Parathyroid adenoma (tissue), 2 donors: ENCODE data around the gene CPNE1.

Experiments used
- H2AFZ ChIP-seq: fragments of 300-600 bp; sonication (generic); one replicate; pipeline ENCODE4 v1.7.0; 2017; ENCODE audit warnings: antibody characterized with exemption, mild to moderate bottlenecking
- H3K27ac ChIP-seq: fragments of 300-600 bp; sonication (generic); one replicate; pipeline ENCODE4 v1.7.0; 2017
- H3K27me3 ChIP-seq: fragments of 300-600 bp; sonication (generic); one replicate; pipeline ENCODE4 v1.7.0; 2017; ENCODE audit warnings: low read length; ENCODE audit not compliant: control insufficient read depth, insufficient read depth
- H3K36me3 ChIP-seq: fragments of 300-600 bp; sonication (generic); one replicate; pipeline ENCODE4 v1.7.0; 2017; ENCODE audit warnings: low read length; ENCODE audit not compliant: control insufficient read depth, insufficient read depth
- H3K4me1 ChIP-seq: fragments of 300-600 bp; sonication (generic); one replicate; pipeline ENCODE4 v1.7.0; 2017; ENCODE audit warnings: control low read depth
- H3K4me2 ChIP-seq: fragments of 300-600 bp; sonication (generic); one replicate; pipeline ENCODE4 v1.7.0; 2017; ENCODE audit warnings: low read length
- H3K4me3 ChIP-seq: fragments of 300-600 bp; sonication (generic); one replicate; pipeline ENCODE4 v1.7.0; 2017; ENCODE audit warnings: low read depth, low read length
- H3K79me2 ChIP-seq: fragments of 300-600 bp; sonication (generic); one replicate; pipeline ENCODE4 v1.7.0; 2017; ENCODE audit warnings: control low read depth
- H3K9ac ChIP-seq: fragments of 300-600 bp; sonication (generic); one replicate; pipeline ENCODE4 v1.7.0; 2017; ENCODE audit warnings: mild to moderate bottlenecking
- H3K9me3 ChIP-seq: fragments of 300-600 bp; sonication (generic); one replicate; pipeline ENCODE4 v1.7.0; 2017; ENCODE audit warnings: low read length; ENCODE audit not compliant: control insufficient read depth
- CTCF ChIP-seq: fragments of 300-600 bp; sonication (generic); IDR thresholded peaks from one replicate; pipeline ENCODE4 v1.7.0; 2017; ENCODE audit warnings: antibody characterized with exemption, mild to moderate bottlenecking
- donor health status: primary hyperparathyroidism.

CPNE1 gene

GRCh38 chr20:35600176-35600992 is 64.3 kb downstream of the CPNE1 start:
- Histone ChIP-seq H3K4me2 (peak overlapping the region; percentile 62), H3K27me3 (no peaks in the 10 kb centered on the region), H3K4me1 (no peaks in the 10 kb centered on the region), H3K4me3 (peak overlapping the region; percentile 27), H3K79me2 (no peaks in the 10 kb centered on the region), H2AFZ (peak overlapping the region; percentile 88), H3K27ac (no peak overlapping the region), H3K36me3 (no peaks in the 10 kb centered on the region), H3K9me3 (no peaks in the 10 kb centered on the region), H3K9ac (no peak overlapping the region)
- TF ChIP-seq CTCF, result no peak

- Histone ChIP-seq H3K4me3 (no peak overlapping the region), H3K27me3 (no peaks in the 10 kb centered on the region), H3K4me2 (no peak overlapping the region), H3K79me2 (no peaks in the 10 kb centered on the region), H3K36me3 (no peaks in the 10 kb centered on the region), H3K4me1 (no peaks in the 10 kb centered on the region), H3K9ac (no peak overlapping the region), H3K27ac (no peak overlapping the region), H2AFZ (no peak overlapping the region), H3K9me3 (no peaks in the 10 kb centered on the region)
- no peak for TF ChIP-seq CTCF
Observed at GRCh38 chr20:35599776-35600120, 65.0 kb downstream of the CPNE1 start.

- TF ChIP-seq CTCF, result no peak
- H3K36me3 ChIP-seq, result no peaks in the 10 kb centered on the region
- H3K9ac ChIP-seq, result no peak overlapping the region
- no peaks in the 10 kb centered on the region for H3K79me2 ChIP-seq
- no peak overlapping the region for H3K4me3 ChIP-seq
- no peaks in the 10 kb centered on the region for H3K27me3 ChIP-seq
- H2AFZ ChIP-seq, result no peak overlapping the region
- H3K4me2 ChIP-seq, result no peak overlapping the region
- H3K27ac ChIP-seq, result no peak overlapping the region
- H3K4me1 ChIP-seq, result no peaks in the 10 kb centered on the region
- H3K9me3 ChIP-seq, result no peaks in the 10 kb centered on the region
Observed at GRCh38 chr20:35598899-35599775, 65.6 kb downstream of the CPNE1 start.

GRCh38 chr20:35598476-35598875 is 66.2 kb downstream of the CPNE1 start:
- no peak for TF ChIP-seq CTCF
- no peaks in the 10 kb centered on the region for H3K9me3 ChIP-seq
- H3K4me3 ChIP-seq, result no peak overlapping the region
- no peak overlapping the region for H3K27ac ChIP-seq
- no peak overlapping the region for H2AFZ ChIP-seq
- H3K79me2 ChIP-seq, result no peaks in the 10 kb centered on the region
- no peaks in the 10 kb centered on the region for H3K36me3 ChIP-seq
- H3K4me1 ChIP-seq, result no peaks in the 10 kb centered on the region
- H3K4me2 ChIP-seq, result no peak overlapping the region
- no peaks in the 10 kb centered on the region for H3K27me3 ChIP-seq
- no peak overlapping the region for H3K9ac ChIP-seq
